Liver (tissue), 9 donors: ENCODE results near the gene ABLIM3. TPM values are rescaled to one million over a fixed set of nuclear protein-coding genes. Genes with fewer than 3 reads are reported as not detected.
"Not testable (repeated sequence)": the region's sequence is repeated elsewhere in the genome, so short reads cannot be mapped to it uniquely, and the experiment has no call there.

Experiments
- DNase-seq: peaks from one replicate; pipeline ENCODE4 v3.0.0-alpha.2; 2017; ENCODE audit warnings: low spot score
- H3K27ac ChIP-seq, 2 donors: one replicate each; pipeline ENCODE4 v1.7.0; 2013; ENCODE audit warnings: inconsistent platforms in 2 of 2, low read length in 2 of 2, control low read depth in 1 of 2, low read depth in 1 of 2, mild to moderate bottlenecking in 1 of 2
- H3K27me3 ChIP-seq, 4 donors: one replicate each; pipeline versions ENCODE4 v1.6.1 to v1.7.0; 2013; ENCODE audit warnings: low read length in 3 of 4, inconsistent platforms in 1 of 4, mild to moderate bottlenecking in 1 of 4, moderate library complexity in 1 of 4; ENCODE audit not compliant: control insufficient read depth in 4 of 4, insufficient read depth in 4 of 4
- H3K36me3 ChIP-seq, 4 donors: one replicate each; pipeline versions ENCODE4 v1.6.1 to v1.7.0; 2013; ENCODE audit warnings: low read length in 3 of 4, mild to moderate bottlenecking in 3 of 4, low read depth in 1 of 4, moderate library complexity in 1 of 4; ENCODE audit not compliant: control insufficient read depth in 4 of 4, insufficient read depth in 3 of 4
- H3K4me1 ChIP-seq, 4 donors: one replicate each; pipeline versions ENCODE4 v1.6.1 to v1.7.0; 2013; ENCODE audit warnings: low read length in 3 of 4, mild to moderate bottlenecking in 3 of 4, moderate library complexity in 1 of 4; ENCODE audit not compliant: control insufficient read depth in 4 of 4, insufficient read depth in 4 of 4
- H3K4me3 ChIP-seq, 3 donors: one replicate each; pipeline versions ENCODE4 v1.6.1 to v1.7.0; 2013; ENCODE audit warnings: low read length in 3 of 3, control low read depth in 1 of 3, low read depth in 1 of 3, mild to moderate bottlenecking in 1 of 3
- H3K9ac ChIP-seq, 2 donors: one replicate each; pipeline ENCODE4 v1.7.0; 2013; ENCODE audit warnings: low read length in 2 of 2, mild to moderate bottlenecking in 2 of 2, moderate library complexity in 2 of 2, control low read depth in 1 of 2, low read depth in 1 of 2
- H3K9me3 ChIP-seq, 4 donors: one replicate each; pipeline versions ENCODE4 v1.6.1 to v1.7.0; 2013; ENCODE audit warnings: low read length in 3 of 4; ENCODE audit not compliant: control insufficient read depth in 4 of 4
- ATF3 ChIP-seq: IDR thresholded peaks from 2 replicates; pipeline ENCODE4 v1.6.1; 2016; ENCODE audit warnings: antibody characterized with exemption
- CTCF ChIP-seq: fragments of 150-350 bp; IDR thresholded peaks from 2 replicates; pipeline ENCODE4 v1.5.1; 2017; ENCODE audit warnings: improper control_type of control experiment, low read depth, low read length; ENCODE audit not compliant: missing input control
- EGR1 ChIP-seq, 2 donors: IDR thresholded peaks; 2 replicates each; pipeline ENCODE4 v1.6.1; 2016 to 2018; ENCODE audit warnings: antibody characterized with exemption in 2 of 2, low read depth in 2 of 2
- FOXA1 ChIP-seq: IDR thresholded peaks from 2 replicates; pipeline ENCODE4 v1.6.1; 2016; ENCODE audit warnings: antibody characterized with exemption
- FOXA2 ChIP-seq: IDR thresholded peaks from 2 replicates; pipeline ENCODE4 v1.6.1; 2016; ENCODE audit warnings: antibody characterized with exemption
- GABPA ChIP-seq, 2 donors: IDR thresholded peaks in 1 of 2; conservative IDR thresholded peaks in 1 of 2; 2 replicates each; pipeline ENCODE4 v1.6.1; 2016; ENCODE audit warnings: antibody characterized with exemption in 2 of 2, mild to moderate bottlenecking in 1 of 2, moderate library complexity in 1 of 2
- HNF4A ChIP-seq, 2 donors: conservative IDR thresholded peaks; 2 replicates each; pipeline ENCODE4 v1.6.1; 2016; ENCODE audit warnings: antibody characterized with exemption in 2 of 2, mild to moderate bottlenecking in 2 of 2
- HNF4G ChIP-seq: IDR thresholded peaks from 2 replicates; pipeline ENCODE4 v1.6.1; 2016; ENCODE audit warnings: antibody characterized with exemption
- JUND ChIP-seq, 2 donors: IDR thresholded peaks; 2 replicates each; pipeline ENCODE4 v1.6.1; 2016; ENCODE audit warnings: antibody characterized with exemption in 2 of 2
- RAD21 ChIP-seq, 2 donors: IDR thresholded peaks; 2 replicates each; pipeline ENCODE4 v1.6.1; 2016; ENCODE audit warnings: antibody characterized with exemption in 2 of 2, mild to moderate bottlenecking in 2 of 2
- RXRA ChIP-seq, 2 donors: IDR thresholded peaks; 2 replicates each; pipeline ENCODE4 v1.6.1; 2017 to 2018; ENCODE audit warnings: antibody characterized with exemption in 2 of 2, mild to moderate bottlenecking in 1 of 2
- SP1 ChIP-seq: IDR thresholded peaks from 2 replicates; pipeline ENCODE4 v1.6.1; 2018; ENCODE audit warnings: antibody characterized with exemption, mild to moderate bottlenecking
- TAF1 ChIP-seq: conservative IDR thresholded peaks from 2 replicates; pipeline ENCODE4 v1.6.1; 2016; ENCODE audit warnings: antibody characterized with exemption, mild to moderate bottlenecking
- YY1 ChIP-seq: IDR thresholded peaks from 2 replicates; pipeline ENCODE4 v1.6.1; 2016; ENCODE audit warnings: antibody characterized with exemption, mild to moderate bottlenecking
- ZBTB33 ChIP-seq: IDR thresholded peaks from 2 replicates; pipeline ENCODE4 v1.6.1; 2016; ENCODE audit warnings: antibody characterized with exemption
- WGBS: extraction: QIAGEN DNeasy Blood & Tissue Kit; methylation state at CpG from one replicate; pipeline ENCODE4 v1.1.7; 2013; 5-methylcytosine and 5-hydroxymethylcytosine counted together
- polyA plus RNA-seq, 2 donors: library from polyadenylated mRNA; stranded (reverse) in 1 of 2; unstranded in 1 of 2; fragments of 200-250 nt in 1 of 2; fragments of >200 nt in 1 of 2; fragmentation: Nextera tagmentation in 1 of 2; extraction: Ambion mirVana in 1 of 2; gene quantifications; one replicate each; pipeline versions ENCODE4 v1.2.1 to v1.2.3, GENCODE V29; 2013 to 2015
- total RNA-seq, 2 donors: library from RNA; depleted of rRNA; stranded (reverse); fragments of >200 nt; gene quantifications; one replicate each; pipeline ENCODE4 v1.2.3, GENCODE V29; 2014
- donor health status: healthy.
- donor health status: healthy.
- donor health status: healthy.
- donor health status: healthy.
- donor health status: healthy.

The ABLIM3 gene
- total and polyA plus RNA-seq, 4 donors = 6.8 to 131 (median 43.1) TPM

GRCh38 chr5:149182241-149182640 lies 40.9 kb downstream of the ABLIM3 start:
- peaks cover 0 to 15% (median 1%) of the 10 kb centered on the region in 4 donors for H3K4me1 ChIP-seq
- 90% methylated on average over 1 of the region's 1 CpG for WGBS

GRCh38 chr5:149185067-149185466 lies 43.8 kb downstream of the ABLIM3 start:
- Histone ChIP-seq H3K27me3 (no peaks in the 10 kb centered on the region), H3K4me3 (no peak overlapping the region), H3K27ac (no peak overlapping the region), H3K36me3 (peaks cover 2 to 51% (median 38%) of the 10 kb centered on the region in 4 donors), H3K4me1 (peaks cover 0 to 3% (median under 1%) of the 10 kb centered on the region in 4 donors), H3K9ac (no peak overlapping the region), H3K9me3 (no peaks in the 10 kb centered on the region)
- no peak for DNase-seq
- WGBS = 91% methylated on average over 3 of the region's 3 CpGs
- TF ChIP-seq ATF3 (no peak), SP1 (no peak), RXRA (IDR thresholded peaks at IDR 0.05) (no peak), YY1 (no peak), HNF4A (conservative IDR thresholded peaks at IDR 0.05) (no peak)

More at GRCh38 chr5:149182241-149182640, 40.9 kb downstream of the ABLIM3 start:
- no peak for TF ChIP-seq GABPA (IDR thresholded peaks at IDR 0.05 in 1 of 2, conservative IDR thresholded peaks at IDR 0.05 in 1 of 2)
- no peak for TF ChIP-seq HNF4G
- no peak for TF ChIP-seq FOXA1
- TF ChIP-seq ZBTB33 = no peak
- TF ChIP-seq JUND (IDR thresholded peaks at IDR 0.05) = no peak
- Histone ChIP-seq H3K27ac (no peak overlapping the region), H3K27me3 (no peaks in the 10 kb centered on the region), H3K36me3 (peaks cover 3 to 39% (median 32%) of the 10 kb centered on the region in 4 donors), H3K9ac (no peak overlapping the region), H3K9me3 (no peaks in the 10 kb centered on the region), H3K4me3 (no peak overlapping the region)
- no peak for DNase-seq

GRCh38 chr5:149186506-149186905 lies 45.2 kb downstream of the ABLIM3 start:
- Histone ChIP-seq H3K36me3 (peaks cover 2 to 51% (median 38%) of the 10 kb centered on the region in 4 donors), H3K9ac (no peak overlapping the region), H3K27me3 (no peaks in the 10 kb centered on the region), H3K4me1 (peaks cover 0 to 1% (median 0%) of the 10 kb centered on the region in 4 donors), H3K4me3 (no peak overlapping the region), H3K9me3 (no peaks in the 10 kb centered on the region), H3K27ac (no peak overlapping the region)
- TF ChIP-seq EGR1 (IDR thresholded peaks at IDR 0.05; ENCODE audit: low read depth in 2 of 2) = no peak
- no peak for TF ChIP-seq SP1
- TF ChIP-seq TAF1 = no peak
- TF ChIP-seq CTCF = no peak
- no peak for TF ChIP-seq FOXA2
- no peak for TF ChIP-seq RAD21 (IDR thresholded peaks at IDR 0.05)
- no peak for DNase-seq
- 93% methylated on average over 2 of the region's 2 CpGs for WGBS

GRCh38 chr5:149187617-149188016 lies 46.3 kb downstream of the ABLIM3 start:
- H3K9me3 ChIP-seq, DNase-seq, H3K27me3 ChIP-seq, H3K4me3 ChIP-seq, H3K27ac ChIP-seq, H3K9ac ChIP-seq, H3K4me1 ChIP-seq: not testable (repeated sequence)
- WGBS = 88% methylated on average over 10 of the region's 10 CpGs
- H3K36me3 ChIP-seq = peaks cover 2 to 51% (median 35%) of the 10 kb centered on the region in 4 donors
